Mucosa of stomach (tissue), 1 donor: ENCODE results near the gene LKAAEAR1.

Experiments
- H3K27me3 ChIP-seq: one replicate; pipeline ENCODE4 v1.7.0; 2013; ENCODE audit warnings: mild to moderate bottlenecking, low read length; ENCODE audit not compliant: control insufficient read depth, insufficient read depth
- H3K36me3 ChIP-seq: one replicate; pipeline ENCODE4 v1.7.0; 2013; ENCODE audit warnings: low read length; ENCODE audit not compliant: control insufficient read depth, insufficient read depth
- H3K4me1 ChIP-seq: one replicate; pipeline ENCODE4 v1.7.0; 2013; ENCODE audit warnings: mild to moderate bottlenecking, low read length; ENCODE audit not compliant: control insufficient read depth, insufficient read depth
- H3K4me3 ChIP-seq: one replicate; pipeline ENCODE4 v1.7.0; 2013; ENCODE audit warnings: low read length
- H3K9ac ChIP-seq: one replicate; pipeline ENCODE4 v1.7.0; 2013; ENCODE audit warnings: mild to moderate bottlenecking, low read length, moderate library complexity
- H3K9me3 ChIP-seq: one replicate; pipeline ENCODE4 v1.7.0; 2013; ENCODE audit warnings: mild to moderate bottlenecking, low read length, moderate library complexity; ENCODE audit not compliant: control insufficient read depth
- donor health status: Pancreatic carcinoma.

Gene LKAAEAR1

GRCh38 chr20:64080013-64080812 is 4.0 kb downstream of the LKAAEAR1 start, which contains the start of gene OPRL1:
OPRL1 (plus strand) TSS chr20:64080082; CDS start chr20:64092721, 12,639 bp downstream.
- peak within 1 kb of the TSS; percentile 31 for H3K4me3 ChIP-seq
- peaks cover 47% of the 10 kb centered on the region for H3K27me3 ChIP-seq
- H3K36me3 ChIP-seq = no peaks in the 10 kb centered on the region
- H3K9ac ChIP-seq = peak within 1 kb of the TSS; percentile 61
- no peaks in the 10 kb centered on the region for H3K9me3 ChIP-seq
- H3K4me1 ChIP-seq = peaks cover 21% of the 10 kb centered on the region

GRCh38 chr20:64079273-64080012 is 4.8 kb downstream of the LKAAEAR1 start, which contains the start of gene RGS19:
RGS19 (minus strand) TSS chr20:64079518; CDS start chr20:64076886, 2,632 bp downstream.
- Histone ChIP-seq H3K36me3 (no peaks in the 10 kb centered on the region), H3K4me1 (peaks cover 18% of the 10 kb centered on the region), H3K9ac (peak within 1 kb of the TSS; percentile 61)

GRCh38 chr20:64078934-64079272 is 5.3 kb downstream of the LKAAEAR1 start:
- Histone ChIP-seq H3K27me3 (peaks cover 34% of the 10 kb centered on the region), H3K9me3 (no peaks in the 10 kb centered on the region), H3K4me1 (peaks cover 14% of the 10 kb centered on the region), H3K36me3 (no peaks in the 10 kb centered on the region), H3K9ac (peak overlapping the region; percentile 61), H3K4me3 (no peak overlapping the region)

More at GRCh38 chr20:64079273-64080012, 4.8 kb downstream of the LKAAEAR1 start, which contains the start of gene RGS19:
- Histone ChIP-seq H3K27me3 (peaks cover 40% of the 10 kb centered on the region), H3K4me3 (peak within 1 kb of the TSS; percentile 31), H3K9me3 (no peaks in the 10 kb centered on the region)

- Histone ChIP-seq H3K4me3 (no peak overlapping the region), H3K27me3 (peaks cover 28% of the 10 kb centered on the region), H3K36me3 (no peaks in the 10 kb centered on the region), H3K9me3 (no peaks in the 10 kb centered on the region), H3K9ac (peak overlapping the region; percentile 61), H3K4me1 (peaks cover 14% of the 10 kb centered on the region)
Measured at GRCh38 chr20:64077876-64078551, 6.2 kb downstream of the LKAAEAR1 start.

- H3K36me3 ChIP-seq = no peaks in the 10 kb centered on the region
- H3K9ac ChIP-seq = peak overlapping the region; percentile 3
Measured at GRCh38 chr20:64077541-64077875, 6.7 kb downstream of the LKAAEAR1 start.

GRCh38 chr20:64077094-64077493 is 7.1 kb downstream of the LKAAEAR1 start:
- no peak overlapping the region for H3K9ac ChIP-seq
- peaks cover 14% of the 10 kb centered on the region for H3K4me1 ChIP-seq
- no peak overlapping the region for H3K4me3 ChIP-seq

More at GRCh38 chr20:64077541-64077875, 6.7 kb downstream of the LKAAEAR1 start:
- H3K9me3 ChIP-seq = no peaks in the 10 kb centered on the region
- H3K4me3 ChIP-seq = no peak overlapping the region
- peaks cover 14% of the 10 kb centered on the region for H3K4me1 ChIP-seq
- H3K27me3 ChIP-seq = peaks cover 23% of the 10 kb centered on the region

GRCh38 chr20:64076061-64076997 is 7.9 kb downstream of the LKAAEAR1 start:
- Histone ChIP-seq H3K36me3 (no peaks in the 10 kb centered on the region), H3K4me3 (no peak overlapping the region), H3K9ac (no peak overlapping the region), H3K27me3 (peaks cover 12% of the 10 kb centered on the region), H3K9me3 (no peaks in the 10 kb centered on the region), H3K4me1 (peaks cover 14% of the 10 kb centered on the region)

More at GRCh38 chr20:64077094-64077493, 7.1 kb downstream of the LKAAEAR1 start:
- Histone ChIP-seq H3K36me3 (no peaks in the 10 kb centered on the region), H3K27me3 (peaks cover 19% of the 10 kb centered on the region), H3K9me3 (no peaks in the 10 kb centered on the region)

GRCh38 chr20:64075556-64075955 is 8.6 kb downstream of the LKAAEAR1 start:
- Histone ChIP-seq H3K4me1 (peaks cover 14% of the 10 kb centered on the region), H3K27me3 (peaks cover 8% of the 10 kb centered on the region), H3K4me3 (no peak overlapping the region), H3K36me3 (no peaks in the 10 kb centered on the region), H3K9me3 (no peaks in the 10 kb centered on the region), H3K9ac (no peak overlapping the region)

GRCh38 chr20:64074963-64075362 is 9.2 kb downstream of the LKAAEAR1 start:
- Histone ChIP-seq H3K4me3 (no peak overlapping the region), H3K9ac (no peak overlapping the region), H3K27me3 (peaks cover 8% of the 10 kb centered on the region), H3K36me3 (no peaks in the 10 kb centered on the region), H3K9me3 (no peaks in the 10 kb centered on the region), H3K4me1 (peaks cover 14% of the 10 kb centered on the region)

GRCh38 chr20:64074184-64074789 is 9.9 kb downstream of the LKAAEAR1 start:
- Histone ChIP-seq H3K36me3 (no peaks in the 10 kb centered on the region), H3K9me3 (no peaks in the 10 kb centered on the region), H3K9ac (no peak overlapping the region), H3K4me3 (no peak overlapping the region), H3K27me3 (peaks cover 8% of the 10 kb centered on the region), H3K4me1 (peaks cover 12% of the 10 kb centered on the region)
